PC-3 (cell line): ENCODE results near the gene S100B. TPM values are rescaled to one million over a fixed set of nuclear protein-coding genes. Genes with fewer than 3 reads are reported as not detected.

Experiments used
- ATAC-seq: fragments of 200-7000 bp; cut with Tn5 transposase; 2 replicates; pipeline ENCODE4 v1.9.1; 2020; ENCODE audit warnings: mild to moderate bottlenecking, moderate library complexity
- BruUV-seq: library from RNA; stranded (reverse); fragments of 400-500 nt; replicated peaks from 2 replicates; lab custom pipeline; 2021; lab: Mats Ljungman, UMichigan
- CTCF ChIA-PET: fragments of 300-600 bp; sonication (Branson Sonifier 250); formaldehyde crosslinking; loops from one replicate; lab custom pipeline; 2022; ENCODE audit warnings: antibody characterized with exemption; lab: Charles Lee
- POLR2A ChIA-PET: fragments of 300-600 bp; sonication (Branson Sonifier 250); formaldehyde crosslinking; loops from one replicate; lab custom pipeline; 2022; ENCODE audit warnings: antibody characterized with exemption; ENCODE audit not compliant: unreplicated experiment; lab: Charles Lee
- DNase-seq: peaks from one replicate; pipeline ENCODE4 v3.0.0-alpha.2; 2015
- H2AFZ ChIP-seq: fragments of 300-600 bp; sonication (generic); 2 replicates; pipeline ENCODE4 v1.6.0; 2016; ENCODE audit warnings: antibody characterized with exemption, low read length
- H3F3A ChIP-seq: fragments of 300-600 bp; sonication (generic); one replicate; pipeline ENCODE4 v1.6.0; 2017; ENCODE audit warnings: antibody characterized with exemption, low read length, control low read depth, mild to moderate bottlenecking; ENCODE audit not compliant: unreplicated experiment
- H3K27ac ChIP-seq: fragments of 300-600 bp; sonication (generic); 2 replicates; pipeline ENCODE4 v1.5.1; 2016; ENCODE audit warnings: mild to moderate bottlenecking, low read length
- H3K27me3 ChIP-seq: fragments of 300-600 bp; sonication (generic); 2 replicates; pipeline ENCODE4 v1.6.1; 2016; ENCODE audit warnings: low read length, mixed read lengths
- H3K36me3 ChIP-seq: fragments of 300-600 bp; sonication (generic); 2 replicates; pipeline ENCODE4 v1.6.1; 2016; ENCODE audit warnings: low read depth, mixed run types, low read length, mixed read lengths
- H3K4me1 ChIP-seq: fragments of 300-600 bp; sonication (generic); 2 replicates; pipeline ENCODE4 v1.5.1; 2016; ENCODE audit warnings: low read length; ENCODE audit not compliant: insufficient read depth
- H3K4me2 ChIP-seq: fragments of 300-600 bp; sonication (generic); 2 replicates; pipeline ENCODE4 v1.6.0; 2016; ENCODE audit warnings: low read length
- H3K4me3 ChIP-seq: fragments of 300-600 bp; sonication (generic); 2 replicates; pipeline ENCODE4 v1.5.1; 2016; ENCODE audit warnings: mild to moderate bottlenecking, low read length, mixed read lengths
- H3K79me2 ChIP-seq: fragments of 300-600 bp; sonication (generic); 2 replicates; pipeline ENCODE4 v1.6.1; 2017; ENCODE audit warnings: low read length, mixed read lengths
- H3K9ac ChIP-seq: fragments of 300-600 bp; sonication (generic); 2 replicates; pipeline ENCODE4 v1.6.0; 2016; ENCODE audit warnings: mild to moderate bottlenecking, low read length
- H3K9me2 ChIP-seq: fragments of 300-600 bp; sonication (generic); replicated peaks from 2 replicates; pipeline ENCODE4 v1.6.1; 2016; ENCODE audit warnings: mixed run types, low read length, mixed read lengths
- H3K9me3 ChIP-seq: fragments of 300-600 bp; sonication (generic); 2 replicates; pipeline ENCODE4 v1.6.1; 2016; ENCODE audit warnings: low read length, mixed read lengths
- H4K20me1 ChIP-seq: fragments of 300-600 bp; sonication (generic); 2 replicates; pipeline ENCODE4 v1.6.1; 2016; ENCODE audit warnings: low read length, mixed read lengths
- CTCF ChIP-seq: fragments of 300-600 bp; sonication (generic); conservative IDR thresholded peaks from 2 replicates; pipeline ENCODE4 v1.5.1; 2017; ENCODE audit warnings: antibody characterized with exemption, low read depth, mild to moderate bottlenecking, low read length
- EZH2 ChIP-seq: fragments of 300-600 bp; sonication (generic); IDR thresholded peaks from one replicate; pipeline ENCODE4 v1.6.1; 2017; ENCODE audit warnings: antibody characterized with exemption, mild to moderate bottlenecking, low read length; ENCODE audit not compliant: unreplicated experiment
- EZH2phosphoT487 ChIP-seq: fragments of 300-600 bp; sonication (generic); IDR thresholded peaks from 2 replicates; pipeline ENCODE4 v1.6.1; 2018; ENCODE audit warnings: mild to moderate bottlenecking, antibody characterized with exemption, low read length, borderline replicate concordance
- intact Hi-C: fragments of 100-400 bp; cut with micrococcal nuclease; formaldehyde crosslinking; loops from 2 replicates; pipeline ENCODE4 v1.9.0; 2023
- total RNA-seq: library from RNA; depleted of rRNA; stranded (reverse); fragments of >200 nt; gene quantifications from 2 replicates; pipeline ENCODE4 v1.2.3, GENCODE V29; 2014

The S100B gene
- total RNA-seq, 1 experiment from 2014 or later: not detected

GRCh38 chr21:46607636-46608035 lies 2.8 kb upstream of the S100B start:
- TF ChIP-seq EZH2phosphoT487: no peak
- TF ChIP-seq CTCF: no peak
- TF ChIP-seq EZH2: no peak
- H3K36me3 ChIP-seq: no peaks in the 10 kb centered on the region
- H3K9ac ChIP-seq: no peak overlapping the region
- intact Hi-C loops: no loop called here
- H3K79me2 ChIP-seq: no peaks in the 10 kb centered on the region
- no peak overlapping the region for H3K4me3 ChIP-seq
- no peaks in the 10 kb centered on the region for H3K9me3 ChIP-seq
- H3K4me1 ChIP-seq: no peaks in the 10 kb centered on the region
- ChIA-PET CTCF (no interaction called here), POLR2A (no interaction called here)
- no TSS peak for BruUV-seq
- no peak overlapping the region for H2AFZ ChIP-seq
- DNase-seq: no peak
- ATAC-seq: no peak
- peaks cover 20% of the 10 kb centered on the region for H3K27me3 ChIP-seq
- no peaks in the 10 kb centered on the region for H4K20me1 ChIP-seq
- no peak overlapping the region for H3K4me2 ChIP-seq
- H3F3A ChIP-seq: no peaks in the 10 kb centered on the region
- no peaks in the 10 kb centered on the region for H3K9me2 ChIP-seq
- H3K27ac ChIP-seq: no peak overlapping the region

GRCh38 chr21:46606427-46606813 lies 1.5 kb upstream of the S100B start:
- no peak for TF ChIP-seq EZH2
- Histone ChIP-seq H3K4me2 (no peak overlapping the region), H2AFZ (no peak overlapping the region), H3F3A (no peaks in the 10 kb centered on the region), H3K9me2 (no peaks in the 10 kb centered on the region), H3K9ac (no peak overlapping the region), H3K36me3 (no peaks in the 10 kb centered on the region), H3K27ac (no peak overlapping the region), H3K4me3 (no peak overlapping the region), H3K27me3 (peaks cover 20% of the 10 kb centered on the region), H4K20me1 (no peaks in the 10 kb centered on the region), H3K4me1 (no peaks in the 10 kb centered on the region), H3K9me3 (no peaks in the 10 kb centered on the region), H3K79me2 (no peaks in the 10 kb centered on the region)
- DNase-seq (no peak), ATAC-seq (no peak)
- no TSS peak for BruUV-seq
- intact Hi-C loops: no loop called here
- POLR2A ChIA-PET: no interaction called here
- CTCF ChIA-PET: no interaction called here

- no peaks in the 10 kb centered on the region for H3F3A ChIP-seq
- H4K20me1 ChIP-seq: no peaks in the 10 kb centered on the region
- H3K27ac ChIP-seq: no peak overlapping the region
- TF ChIP-seq CTCF: no peak
- no peak for TF ChIP-seq EZH2
- DNase-seq (no peak), ATAC-seq (no peak)
- no peaks in the 10 kb centered on the region for H3K9me2 ChIP-seq
- no peak overlapping the region for H3K4me3 ChIP-seq
- ChIA-PET CTCF (no interaction called here), POLR2A (no interaction called here)
- no peaks in the 10 kb centered on the region for H3K4me1 ChIP-seq
- H3K79me2 ChIP-seq: no peaks in the 10 kb centered on the region
- no peaks in the 10 kb centered on the region for H3K9me3 ChIP-seq
- no peaks in the 10 kb centered on the region for H3K36me3 ChIP-seq
- no peak overlapping the region for H2AFZ ChIP-seq
- intact Hi-C loops: no loop called here
- peaks cover 20% of the 10 kb centered on the region for H3K27me3 ChIP-seq
- no TSS peak for BruUV-seq
- no peak overlapping the region for H3K9ac ChIP-seq
- H3K4me2 ChIP-seq: no peak overlapping the region
Measured at GRCh38 chr21:46605767-46606426, 1.0 kb upstream of the S100B start.
